ENCODE data around the gene BRSK1. TPM values are rescaled to one million over a fixed set of nuclear protein-coding genes. Genes with fewer than 3 reads are reported as not detected.

Gene BRSK1
- polyA plus RNA-seq, 1 donor from 2014 or later = 213 TPM

DNA sequence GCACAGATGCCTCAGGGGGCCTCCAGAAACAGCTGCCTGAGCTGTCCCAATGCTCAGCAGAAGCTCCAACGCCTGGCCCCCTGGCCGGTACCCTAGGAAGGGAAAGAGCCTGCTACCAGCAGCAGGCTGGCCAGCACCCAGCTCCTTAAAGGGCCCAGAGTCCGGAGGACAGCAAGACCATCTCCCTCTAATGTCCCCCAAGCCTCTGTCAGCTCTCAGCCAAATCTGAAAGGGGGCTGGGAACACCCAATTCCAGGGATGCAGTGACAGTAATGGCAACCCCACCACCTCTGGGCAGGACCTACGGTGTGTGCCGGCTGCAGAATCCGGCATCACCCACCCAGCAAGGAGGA, 29.2 kb upstream of the BRSK1 start:
- H3K36me3 ChIP-seq (ENCODE audit: insufficient read depth, low read length) = no peaks in the 10 kb centered on the region
- H2AFZ ChIP-seq (ENCODE audit: low read depth, low read length) = no peak overlapping the region
- peaks cover 76% of the 10 kb centered on the region for H3K79me2 ChIP-seq (replicated peaks; ENCODE audit: insufficient read depth, low read length)
- no peak overlapping the region for H3K4me3 ChIP-seq (ENCODE audit: low read length)
- no peaks in the 10 kb centered on the region for H3K9me2 ChIP-seq (ENCODE audit: insufficient read depth, low read length)
- H3K27me3 ChIP-seq (ENCODE audit: insufficient read depth, low read depth, low read length) = no peaks in the 10 kb centered on the region
- H3K9ac ChIP-seq (ENCODE audit: low read length) = no peak overlapping the region
- H4K20me1 ChIP-seq (ENCODE audit: insufficient read depth) = peaks cover 10% of the 10 kb centered on the region
- H3K4me2 ChIP-seq (ENCODE audit: low read length) = no peak overlapping the region
- H3K9me3 ChIP-seq (ENCODE audit: low read length) = no peaks in the 10 kb centered on the region
- H3K27ac ChIP-seq (ENCODE audit: low read length) = no peak overlapping the region
- H3F3A ChIP-seq (ENCODE audit: insufficient read depth, low read length, poor library complexity, severe bottlenecking) = no peaks in the 10 kb centered on the region
- TF ChIP-seq CTCF (IDR thresholded peaks at IDR 0.05; ENCODE audit: poor library complexity, severe bottlenecking) (no peak), EZH2 (IDR thresholded peaks at IDR 0.05; ENCODE audit: borderline replicate concordance, insufficient read depth, low read length, poor library complexity, severe bottlenecking) (no peak), TAF1 (IDR thresholded peaks at IDR 0.05; ENCODE audit: low read depth) (no peak), POLR2AphosphoS5 (IDR thresholded peaks at IDR 0.05) (no peak), EP300 (conservative IDR thresholded peaks at IDR 0.05; ENCODE audit: poor library complexity, severe bottlenecking) (no peak), RAD21 (conservative IDR thresholded peaks at IDR 0.05) (no peak), REST (IDR thresholded peaks at IDR 0.05; ENCODE audit: borderline replicate concordance) (no peak), MXI1 (conservative IDR thresholded peaks at IDR 0.05; ENCODE audit: poor library complexity, severe bottlenecking) (no peak), SMC3 (conservative IDR thresholded peaks at IDR 0.05; ENCODE audit: poor library complexity) (no peak)

GRCh38 chr19:55255618-55256423, 28.0 kb upstream of the BRSK1 start:
- Histone ChIP-seq H4K20me1 (ENCODE audit: insufficient read depth) (peaks cover 10% of the 10 kb centered on the region), H3K9me3 (ENCODE audit: low read length) (no peaks in the 10 kb centered on the region), H3K79me2 (replicated peaks; ENCODE audit: insufficient read depth, low read length) (peaks cover 65% of the 10 kb centered on the region), H3K4me2 (ENCODE audit: low read length) (peak overlapping the region; percentile 35), H3K27me3 (ENCODE audit: insufficient read depth, low read depth, low read length) (no peaks in the 10 kb centered on the region), H3K27ac (ENCODE audit: low read length) (no peak overlapping the region), H2AFZ (ENCODE audit: low read depth, low read length) (no peak overlapping the region), H3K9me2 (ENCODE audit: insufficient read depth, low read length) (no peaks in the 10 kb centered on the region), H3K9ac (ENCODE audit: low read length) (peak overlapping the region; percentile 25), H3F3A (ENCODE audit: insufficient read depth, low read length, poor library complexity, severe bottlenecking) (no peaks in the 10 kb centered on the region), H3K36me3 (ENCODE audit: insufficient read depth, low read length) (no peaks in the 10 kb centered on the region), H3K4me3 (ENCODE audit: low read length) (peak overlapping the region; percentile 95)
- TF ChIP-seq POLR2AphosphoS5 (IDR thresholded peaks at IDR 0.05) (no peak), CTCF (IDR thresholded peaks at IDR 0.05; ENCODE audit: poor library complexity, severe bottlenecking) (no peak), RAD21 (conservative IDR thresholded peaks at IDR 0.05) (no peak), TAF1 (IDR thresholded peaks at IDR 0.05; ENCODE audit: low read depth) (no peak), MXI1 (conservative IDR thresholded peaks at IDR 0.05; ENCODE audit: poor library complexity, severe bottlenecking) (no peak), REST (IDR thresholded peaks at IDR 0.05; ENCODE audit: borderline replicate concordance) (no peak), EZH2 (IDR thresholded peaks at IDR 0.05; ENCODE audit: borderline replicate concordance, insufficient read depth, low read length, poor library complexity, severe bottlenecking) (no peak), SMC3 (conservative IDR thresholded peaks at IDR 0.05; ENCODE audit: poor library complexity) (no peak), EP300 (conservative IDR thresholded peaks at IDR 0.05; ENCODE audit: poor library complexity, severe bottlenecking) (no peak)

All from neural cell (in vitro differentiated cells).